Upper lobe of right lung (tissue), 1 donor: Measurements from ENCODE around the gene AUNIP. TPM values are rescaled to one million over a fixed set of nuclear protein-coding genes. Genes with fewer than 3 reads are reported as not detected.
A peak's percentile ranks its signal among the peaks of the same experiment; 100 is the strongest.

Source experiments
- ATAC-seq: fragments of 200-7000 bp; cut with Tn5 transposase; one replicate; pipeline ENCODE4 v1.9.1; 2020; ENCODE audit warnings: mild to moderate bottlenecking, moderate library complexity
- DNase-seq: peaks from one replicate; pipeline ENCODE4 v3.0.0-alpha.2; 2020
- H3K27ac ChIP-seq: fragments of 200-600 bp; one replicate; pipeline ENCODE4 v1.8.0; 2022
- H3K27me3 ChIP-seq: fragments of 200-600 bp; one replicate; pipeline ENCODE4 v1.8.0; 2022; ENCODE audit warnings: mild to moderate bottlenecking
- H3K36me3 ChIP-seq: fragments of 200-600 bp; one replicate; pipeline ENCODE4 v1.8.0; 2022
- H3K4me1 ChIP-seq: fragments of 200-600 bp; one replicate; pipeline ENCODE4 v1.8.0; 2022
- H3K4me3 ChIP-seq: fragments of 200-600 bp; one replicate; pipeline ENCODE4 v1.8.0; 2022; ENCODE audit warnings: mild to moderate bottlenecking
- H3K9me3 ChIP-seq: fragments of 200-600 bp; one replicate; pipeline ENCODE4 v1.8.0; 2022
- intact Hi-C: fragments of 100-400 bp; cut with DNase I; formaldehyde crosslinking; loops from one replicate; pipeline ENCODE4 v1.11.0; 2022
- total RNA-seq: library from RNA; stranded (reverse); fragmentation: NEBNext Ultra II Directional; extraction: Animal tissue kit (Norgen Biotek cat#: 25700); gene quantifications from one replicate; pipeline ENCODE4 v1.2.1, GENCODE V29; 2021
- TF ChIP-seq, protein P1 (sequence below): fragments of 200-600 bp; IDR thresholded peaks from one replicate; pipeline ENCODE4 v1.8.0; 2022; ENCODE audit warnings: antibody characterized with exemption
- donor health status: DM: no; HTN: yes; CAD: no; lungs with severe emphysema.

The AUNIP gene
- total RNA-seq, 1 donor from 2014 or later, result not detected

- no peaks in the 10 kb centered on the region for H3K27me3 ChIP-seq
- TF ChIP-seq, protein P1, sequence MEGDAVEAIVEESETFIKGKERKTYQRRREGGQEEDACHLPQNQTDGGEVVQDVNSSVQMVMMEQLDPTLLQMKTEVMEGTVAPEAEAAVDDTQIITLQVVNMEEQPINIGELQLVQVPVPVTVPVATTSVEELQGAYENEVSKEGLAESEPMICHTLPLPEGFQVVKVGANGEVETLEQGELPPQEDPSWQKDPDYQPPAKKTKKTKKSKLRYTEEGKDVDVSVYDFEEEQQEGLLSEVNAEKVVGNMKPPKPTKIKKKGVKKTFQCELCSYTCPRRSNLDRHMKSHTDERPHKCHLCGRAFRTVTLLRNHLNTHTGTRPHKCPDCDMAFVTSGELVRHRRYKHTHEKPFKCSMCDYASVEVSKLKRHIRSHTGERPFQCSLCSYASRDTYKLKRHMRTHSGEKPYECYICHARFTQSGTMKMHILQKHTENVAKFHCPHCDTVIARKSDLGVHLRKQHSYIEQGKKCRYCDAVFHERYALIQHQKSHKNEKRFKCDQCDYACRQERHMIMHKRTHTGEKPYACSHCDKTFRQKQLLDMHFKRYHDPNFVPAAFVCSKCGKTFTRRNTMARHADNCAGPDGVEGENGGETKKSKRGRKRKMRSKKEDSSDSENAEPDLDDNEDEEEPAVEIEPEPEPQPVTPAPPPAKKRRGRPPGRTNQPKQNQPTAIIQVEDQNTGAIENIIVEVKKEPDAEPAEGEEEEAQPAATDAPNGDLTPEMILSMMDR, result no peak
- peaks cover 14% of the 10 kb centered on the region for H3K4me1 ChIP-seq
- peaks cover 50% of the 10 kb centered on the region for H3K36me3 ChIP-seq
- no peak overlapping the region for H3K4me3 ChIP-seq
- no peak overlapping the region for H3K27ac ChIP-seq
- DNase-seq (no peak), ATAC-seq (no peak)
- intact Hi-C loops, result no loop called here
- H3K9me3 ChIP-seq, result no peaks in the 10 kb centered on the region
Observed at GRCh38 chr1:25825605-25826004, 33.7 kb downstream of the AUNIP start.

GRCh38 chr1:25821630-25822091, 37.6 kb downstream of the AUNIP start:
- ATAC-seq, result no peak
- H3K4me3 ChIP-seq, result peak overlapping the region; percentile 89

DNA sequence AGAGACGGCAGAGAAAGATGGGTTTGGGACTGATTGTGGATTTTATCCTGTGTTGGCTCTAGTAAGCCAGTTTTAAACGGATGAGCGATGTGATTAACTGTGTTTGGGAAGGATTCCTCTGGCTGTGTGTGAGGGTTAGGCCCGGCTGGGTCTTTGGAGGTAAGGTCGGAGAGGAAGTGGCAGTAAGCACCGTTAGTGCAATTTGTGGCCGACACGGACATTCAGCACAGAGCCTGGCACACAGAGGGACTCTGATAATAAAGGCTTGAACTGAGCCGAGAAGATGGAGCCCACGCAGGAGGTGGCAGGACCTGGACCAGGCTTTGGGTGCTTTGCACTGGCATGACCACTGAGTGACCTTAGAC, 38.2 kb downstream of the AUNIP start:
- Histone ChIP-seq H3K4me3 (peak overlapping the region; percentile 89), H3K36me3 (peaks cover 12% of the 10 kb centered on the region), H3K4me1 (peaks cover 30% of the 10 kb centered on the region), H3K27me3 (no peaks in the 10 kb centered on the region), H3K27ac (peak overlapping the region; percentile 89), H3K9me3 (no peaks in the 10 kb centered on the region)
- TF ChIP-seq, protein P1, result no peak
- ATAC-seq, result no peak
- intact Hi-C loops, result no loop called here
- DNase-seq, result peak; percentile 46

More at GRCh38 chr1:25821630-25822091, 37.6 kb downstream of the AUNIP start:
- intact Hi-C loops, result no loop called here
- peaks cover 12% of the 10 kb centered on the region for H3K36me3 ChIP-seq
- H3K9me3 ChIP-seq, result no peaks in the 10 kb centered on the region
- peak; percentile 58 for DNase-seq
- peaks cover 30% of the 10 kb centered on the region for H3K4me1 ChIP-seq
- no peak overlapping the region for H3K27ac ChIP-seq
- TF ChIP-seq, protein P1, result no peak
- H3K27me3 ChIP-seq, result no peaks in the 10 kb centered on the region

DNA sequence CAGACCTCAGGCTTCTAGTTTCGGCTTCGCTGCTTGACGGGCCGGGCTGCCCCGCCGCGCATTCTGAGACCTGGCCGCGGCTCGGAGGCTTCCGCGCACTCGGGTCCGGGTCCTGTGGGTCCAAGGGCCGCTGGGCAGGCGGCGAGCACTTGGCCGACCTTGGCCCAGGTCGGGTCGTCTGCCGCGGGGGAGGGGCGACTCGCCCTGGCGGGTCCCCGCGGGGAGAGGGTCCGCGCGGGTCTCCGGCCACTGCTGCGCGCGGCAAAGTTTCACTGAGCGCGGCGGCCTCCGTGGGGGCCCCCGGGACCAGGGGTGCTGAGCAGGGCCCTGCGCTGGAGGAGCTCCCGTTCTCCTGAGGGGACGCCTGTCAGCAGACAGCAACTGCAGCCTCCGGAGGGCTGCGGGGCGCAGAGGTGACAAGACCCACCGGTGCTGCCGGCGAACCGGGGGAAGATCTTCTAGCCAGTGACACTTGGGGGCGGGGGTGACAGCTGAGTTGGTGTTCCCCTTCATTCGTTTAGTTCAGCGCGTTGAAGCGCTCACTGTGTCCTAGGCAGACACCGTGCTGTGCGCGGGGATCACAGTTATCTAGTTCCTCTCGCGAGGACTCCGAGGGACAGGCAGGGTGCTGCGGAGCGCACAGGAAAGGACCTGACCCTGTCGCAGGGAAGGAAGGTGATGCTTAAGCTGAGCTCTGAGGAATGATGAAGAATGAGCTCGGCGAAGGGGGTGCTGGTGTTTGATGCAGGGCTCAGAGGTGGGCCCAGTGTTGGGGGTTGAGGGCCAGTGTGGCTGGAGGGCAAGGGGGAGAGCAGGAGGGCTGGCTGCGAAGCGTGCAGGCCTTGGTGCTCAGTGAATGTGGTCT, 38.8 kb downstream of the AUNIP start:
- intact Hi-C loops, result no loop called here
- ATAC-seq (peak; percentile 69), DNase-seq (peak; percentile 80)
- Histone ChIP-seq H3K9me3 (no peaks in the 10 kb centered on the region), H3K27me3 (no peaks in the 10 kb centered on the region), H3K36me3 (peaks cover 13% of the 10 kb centered on the region), H3K4me3 (peak overlapping the region; percentile 89), H3K4me1 (peaks cover 30% of the 10 kb centered on the region), H3K27ac (peak overlapping the region; percentile 89)
- TF ChIP-seq, protein P1, result no peak

DNA sequence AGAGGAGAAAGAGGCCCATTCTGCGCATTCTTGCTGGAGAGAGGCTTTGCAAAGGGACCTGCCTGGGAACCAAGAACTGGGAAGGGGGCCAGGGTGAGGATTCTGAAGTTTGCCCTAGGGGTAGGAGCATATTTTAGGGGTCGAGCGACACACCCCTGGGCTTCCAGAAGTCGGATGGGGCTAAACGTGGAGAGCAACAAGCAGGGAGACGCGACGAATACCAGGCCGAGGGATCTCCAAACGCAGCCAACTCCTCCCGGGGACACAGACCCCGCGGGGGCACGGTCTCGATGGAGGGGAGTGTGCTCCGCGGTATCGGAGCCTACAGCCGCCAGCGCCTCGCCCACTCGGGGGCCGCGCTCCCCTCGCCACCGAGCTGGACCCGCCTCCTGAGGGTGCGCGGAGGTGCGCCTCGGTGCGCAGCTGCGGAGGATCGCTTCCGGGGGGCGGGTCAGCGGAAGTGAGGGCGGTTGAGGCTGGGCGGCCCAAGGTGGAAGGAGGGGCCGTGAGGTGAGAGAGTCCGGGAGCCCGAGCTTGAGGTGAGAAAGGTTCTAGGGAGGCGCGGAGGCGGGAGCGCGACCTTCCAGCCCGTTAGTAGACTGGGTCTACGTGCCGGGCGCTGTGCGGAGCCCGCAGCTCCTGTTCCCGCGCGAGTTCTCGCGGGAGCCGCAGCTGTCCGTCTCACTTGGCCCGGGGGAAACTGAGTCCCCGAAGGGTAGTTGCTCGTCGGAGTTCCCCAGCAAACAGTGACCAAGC, 39.6 kb downstream of the AUNIP start, which contains the start of gene MTFR1L:
Gene MTFR1L, plus strand, starts transcription at position 464 of the 756 bp plus-strand sequence. CDS start 3,151 bp downstream, outside the sequence.
- H3K4me3 ChIP-seq, result peak within 1 kb of the TSS; percentile 89
- no peaks in the 10 kb centered on the region for H3K27me3 ChIP-seq
- TF ChIP-seq, protein P1, result no peak
- H3K9me3 ChIP-seq, result no peaks in the 10 kb centered on the region
- peak; percentile 96 for DNase-seq
- H3K4me1 ChIP-seq, result peaks cover 30% of the 10 kb centered on the region
- ATAC-seq, result peak; percentile 94
- intact Hi-C loops, result no loop called here
- peaks cover 17% of the 10 kb centered on the region for H3K36me3 ChIP-seq
- peak within 1 kb of the TSS; percentile 89 for H3K27ac ChIP-seq
